ENCODE data around the gene FATE1. TPM values are rescaled to one million over a fixed set of nuclear protein-coding genes. Genes with fewer than 3 reads are reported as not detected.

Gene FATE1
- total RNA-seq, 1 donor from 2014 or later: 0.29 TPM

- H3K9me3 Mint-ChIP-seq: no peaks in the 10 kb centered on the region
- no peak overlapping the region for H3K27ac Mint-ChIP-seq
These were observed 20.9 kb downstream of the FATE1 start for GRCh38 chrX:151736685-151737084.

GRCh38 chrX:151737494-151737893 lies 21.7 kb downstream of the FATE1 start:
- TF ChIP-seq CTCF (conservative IDR thresholded peaks at IDR 0.05): no peak
- H3K27me3 Mint-ChIP-seq: peaks cover 15% of the 10 kb centered on the region
- H3K36me3 Mint-ChIP-seq: no peaks in the 10 kb centered on the region
- H3K9me3 Mint-ChIP-seq: no peaks in the 10 kb centered on the region
- H3K4me3 Mint-ChIP-seq: no peak overlapping the region
- DNase-seq (ENCODE audit: extremely low spot score, unreplicated experiment): no peak
- no peak overlapping the region for H3K27ac Mint-ChIP-seq
- H3K4me1 Mint-ChIP-seq (ENCODE audit: unreplicated experiment): no peaks in the 10 kb centered on the region

More at GRCh38 chrX:151736685-151737084, 20.9 kb downstream of the FATE1 start:
- DNase-seq (ENCODE audit: extremely low spot score, unreplicated experiment): no peak
- TF ChIP-seq CTCF (conservative IDR thresholded peaks at IDR 0.05): no peak
- no peak overlapping the region for H3K4me3 Mint-ChIP-seq
- H3K36me3 Mint-ChIP-seq: no peaks in the 10 kb centered on the region
- no peaks in the 10 kb centered on the region for H3K4me1 Mint-ChIP-seq (ENCODE audit: unreplicated experiment)
- H3K27me3 Mint-ChIP-seq: peaks cover 20% of the 10 kb centered on the region

GRCh38 chrX:151738751-151739150 lies 22.9 kb downstream of the FATE1 start:
- Mint-ChIP-seq H3K27me3 (peaks cover 9% of the 10 kb centered on the region), H3K4me3 (no peak overlapping the region), H3K36me3 (no peaks in the 10 kb centered on the region), H3K9me3 (no peaks in the 10 kb centered on the region), H3K27ac (no peak overlapping the region), H3K4me1 (ENCODE audit: unreplicated experiment) (no peaks in the 10 kb centered on the region)
- no peak for TF ChIP-seq CTCF (conservative IDR thresholded peaks at IDR 0.05)
- DNase-seq (ENCODE audit: extremely low spot score, unreplicated experiment): no peak

- peaks cover 4% of the 10 kb centered on the region for H3K27me3 Mint-ChIP-seq
- no peaks in the 10 kb centered on the region for H3K36me3 Mint-ChIP-seq
- no peak for TF ChIP-seq CTCF (conservative IDR thresholded peaks at IDR 0.05)
- no peak overlapping the region for H3K27ac Mint-ChIP-seq
- DNase-seq (ENCODE audit: extremely low spot score, unreplicated experiment): no peak
- H3K4me1 Mint-ChIP-seq (ENCODE audit: unreplicated experiment): no peaks in the 10 kb centered on the region
- H3K4me3 Mint-ChIP-seq: no peak overlapping the region
- H3K9me3 Mint-ChIP-seq: no peaks in the 10 kb centered on the region
These were observed 25.8 kb downstream of the FATE1 start for GRCh38 chrX:151741606-151742005.

GRCh38 chrX:151742311-151742710 lies 26.5 kb downstream of the FATE1 start:
- no peaks in the 10 kb centered on the region for H3K9me3 Mint-ChIP-seq

More at GRCh38 chrX:151742311-151742710, 26.5 kb downstream of the FATE1 start:
- Mint-ChIP-seq H3K36me3 (no peaks in the 10 kb centered on the region), H3K27ac (no peak overlapping the region), H3K4me3 (no peak overlapping the region), H3K4me1 (ENCODE audit: unreplicated experiment) (no peaks in the 10 kb centered on the region), H3K27me3 (peaks cover 2% of the 10 kb centered on the region)
- TF ChIP-seq CTCF (conservative IDR thresholded peaks at IDR 0.05): no peak
- no peak for DNase-seq (ENCODE audit: extremely low spot score, unreplicated experiment)
